Neural progenitor cell (in vitro differentiated cells): ENCODE measurements around the gene CASQ1.

Experiments used
- CTCF ChIP-seq: fragments of 200-600 bp; sonication (generic); IDR thresholded peaks from 2 replicates; pipeline ENCODE4 v1.5.1; 2017; ENCODE audit warnings: antibody characterized with exemption, mild to moderate bottlenecking
- EZH2 ChIP-seq: fragments of 200-600 bp; sonication (generic); IDR thresholded peaks from 2 replicates; pipeline ENCODE4 v1.6.1; 2017; ENCODE audit warnings: antibody characterized with exemption, mild to moderate bottlenecking, moderate library complexity

- TF ChIP-seq CTCF (no peak), EZH2 (no peak)
These were observed 18.4 kb upstream of the CASQ1 start for GRCh38 chr1:160171980-160172379.
